ENCODE data around the gene BATF. TPM values are rescaled to one million over a fixed set of nuclear protein-coding genes. Genes with fewer than 3 reads are reported as not detected.

The BATF gene
- total and polyA plus RNA-seq, 2 of the 8 experiments (the other 6 are each of a cell fraction or from before 2014, with no cell fraction given), result not detected

DNA sequence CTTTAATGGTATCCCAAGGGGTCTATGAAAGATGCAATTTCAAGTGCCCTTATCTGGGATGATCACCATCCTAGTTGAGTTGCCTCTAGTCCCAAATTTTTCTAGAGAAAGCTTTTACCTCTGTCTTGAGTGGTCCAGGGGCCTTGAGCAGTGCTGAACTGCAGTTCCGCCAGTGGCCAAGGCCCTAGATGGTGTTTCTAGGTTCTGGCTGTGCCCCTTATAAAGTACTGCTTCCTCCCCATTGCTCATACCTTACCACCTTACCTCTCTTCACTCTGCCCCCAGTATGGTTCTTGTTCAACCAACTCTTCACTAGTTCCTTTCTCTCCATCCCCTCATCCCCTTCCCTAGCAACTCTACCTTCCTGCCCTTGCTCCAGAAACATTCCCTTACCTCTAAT, 3.7 kb downstream of the BATF start:
- Histone ChIP-seq H3K4ac (replicated peaks; ENCODE audit: insufficient read length, low read depth, low read length) (no peak overlapping the region), H2AK5ac (ENCODE audit: low read depth, low read length) (no peak overlapping the region), H3K4me2 (ENCODE audit: insufficient read depth in 1 of 2, low read depth in 2 of 2, low read length in 2 of 2) (no peak overlapping the region), H2AFZ (ENCODE audit: low read length) (no peak overlapping the region), H2BK12ac (ENCODE audit: low read depth, low read length) (no peak overlapping the region), H3K14ac (ENCODE audit: insufficient read length) (no peak overlapping the region), H3K4me3 (ENCODE audit: extremely low read depth in 1 of 4, insufficient read depth in 2 of 4, low read depth in 3 of 4, low read length in 4 of 4) (no peak overlapping the region), H2BK15ac (ENCODE audit: low read length) (no peak overlapping the region), H2BK120ac (replicated peaks; ENCODE audit: low read depth, low read length) (no peak overlapping the region), H3K9me3 (ENCODE audit: insufficient read depth in 2 of 2, low read depth in 1 of 2, low read length in 1 of 2) (no peaks in the 10 kb centered on the region), H2BK20ac (ENCODE audit: low read length) (no peak overlapping the region), H3K23me2 (ENCODE audit: low read depth, low read length) (no peaks in the 10 kb centered on the region), H3K18ac (ENCODE audit: extremely low read depth, low read length) (no peak overlapping the region), H4K8ac (ENCODE audit: extremely low read depth, insufficient read depth, low read length) (no peak overlapping the region), H3K4me1 (replicated peaks in 1 of 4; ENCODE audit: control insufficient read depth in 3 of 4, insufficient read depth in 4 of 4, low read length in 3 of 4) (no peaks in the 10 kb centered on the region; a peak in 1 of 7 replicates), H4K91ac (replicated peaks; ENCODE audit: insufficient read length, low read length) (no peak overlapping the region), H4K5ac (ENCODE audit: insufficient read length, low read depth, low read length) (no peak overlapping the region), H3K27me3 (replicated peaks in 1 of 4; ENCODE audit: control insufficient read depth in 3 of 4, extremely low read depth in 1 of 4, insufficient read depth in 3 of 4, low read length in 3 of 4) (no peaks in the 10 kb centered on the region), H3K79me2 (ENCODE audit: control insufficient read depth in 1 of 2, insufficient read depth in 2 of 2, low read length in 2 of 2) (no peaks in the 10 kb centered on the region), H3K56ac (replicated peaks; ENCODE audit: insufficient read length, low read depth, low read length) (no peak overlapping the region), H3K9ac (replicated peaks in 1 of 4; ENCODE audit: extremely low read depth in 1 of 4, low read depth in 3 of 4, low read length in 3 of 4) (no peak overlapping the region), H4K20me1 (replicated peaks in 1 of 2; ENCODE audit: control insufficient read depth in 1 of 2, insufficient read depth in 2 of 2, low read length in 2 of 2) (no peaks in the 10 kb centered on the region), H3K36me3 (ENCODE audit: control insufficient read depth in 2 of 4, insufficient read depth in 4 of 4, low read length in 3 of 4) (no peaks in the 10 kb centered on the region), H3K23ac (ENCODE audit: insufficient read length) (no peak overlapping the region), H2BK5ac (ENCODE audit: low read depth, low read length) (no peak overlapping the region), H3K27ac (ENCODE audit: low read depth, low read length) (no peak overlapping the region), H3K79me1 (ENCODE audit: low read depth, low read length) (no peaks in the 10 kb centered on the region)
- FAIRE-seq (no peak), DNase-seq (ENCODE audit: low read depth in 1 of 2, low spot score in 2 of 2) (no peak)
- TF ChIP-seq CHD2 (IDR thresholded peaks at IDR 0.05; ENCODE audit: low read length), result no peak
- TF ChIP-seq, protein P1, sequence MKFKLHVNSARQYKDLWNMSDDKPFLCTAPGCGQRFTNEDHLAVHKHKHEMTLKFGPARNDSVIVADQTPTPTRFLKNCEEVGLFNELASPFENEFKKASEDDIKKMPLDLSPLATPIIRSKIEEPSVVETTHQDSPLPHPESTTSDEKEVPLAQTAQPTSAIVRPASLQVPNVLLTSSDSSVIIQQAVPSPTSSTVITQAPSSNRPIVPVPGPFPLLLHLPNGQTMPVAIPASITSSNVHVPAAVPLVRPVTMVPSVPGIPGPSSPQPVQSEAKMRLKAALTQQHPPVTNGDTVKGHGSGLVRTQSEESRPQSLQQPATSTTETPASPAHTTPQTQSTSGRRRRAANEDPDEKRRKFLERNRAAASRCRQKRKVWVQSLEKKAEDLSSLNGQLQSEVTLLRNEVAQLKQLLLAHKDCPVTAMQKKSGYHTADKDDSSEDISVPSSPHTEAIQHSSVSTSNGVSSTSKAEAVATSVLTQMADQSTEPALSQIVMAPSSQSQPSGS (IDR thresholded peaks at IDR 0.05; ENCODE audit: low read length), result no peak
- no peak for TF ChIP-seq RBBP5 (IDR thresholded peaks at IDR 0.05; ENCODE audit: borderline replicate concordance, low read depth, low read length)
- TF ChIP-seq YY1 (IDR thresholded peaks at IDR 0.05; ENCODE audit: low read depth, low read length), result no peak
- no peak for TF ChIP-seq SUZ12 (IDR thresholded peaks at IDR 0.05; ENCODE audit: low read length)
- no peak for TF ChIP-seq RNF2 (IDR thresholded peaks at IDR 0.05; ENCODE audit: borderline replicate concordance, low read depth, low read length, missing control alignments, poor library complexity, severe bottlenecking)
- TF ChIP-seq, protein P2, sequence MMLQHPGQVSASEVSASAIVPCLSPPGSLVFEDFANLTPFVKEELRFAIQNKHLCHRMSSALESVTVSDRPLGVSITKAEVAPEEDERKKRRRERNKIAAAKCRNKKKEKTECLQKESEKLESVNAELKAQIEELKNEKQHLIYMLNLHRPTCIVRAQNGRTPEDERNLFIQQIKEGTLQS (IDR thresholded peaks at IDR 0.05; ENCODE audit: insufficient read depth, low read depth, low read length), result no peak
- no peak for TF ChIP-seq TBP (IDR thresholded peaks at IDR 0.05; ENCODE audit: low read depth, low read length)
- no peak for TF ChIP-seq POU5F1 (IDR thresholded peaks at IDR 0.05; ENCODE audit: low read depth, low read length)
- TF ChIP-seq ZNF274 (IDR thresholded peaks at IDR 0.05; ENCODE audit: borderline replicate concordance, extremely low read depth, low read length), result no peak
- no peak for TF ChIP-seq BACH1 (IDR thresholded peaks at IDR 0.05; ENCODE audit: low read length)
- TF ChIP-seq BRCA1 (IDR thresholded peaks at IDR 0.05; ENCODE audit: low read depth, low read length), result no peak
- CTCF ChIA-PET (ENCODE audit: partially characterized antibody), result interaction anchor here (0.7 to 11.7 kb wide), 11 partner anchors 7 to 827 kb away, joined by 3 to 135 read pairs (median 6); no protein-coding TSS in a partner anchor
- POLR2A ChIA-PET (ENCODE audit: partially characterized antibody), result no interaction called here
- WGBS, 2 experiments (ENCODE audit: extremely low coverage in 1 of 2, insufficient coverage in 1 of 2, insufficient read length in 1 of 2, insufficient replicate concordance in 2 of 2, low coverage in 1 of 2, low lambda C conversion rate in 2 of 2, missing lambda C conversion rate in 1 of 2), result 92% methylated on average over 1 of the region's 1 CpG; no CpG with 5 or more reads in 1 of the 2 experiments

Measured in H1 (cell line).